Thyroid gland (tissue), 4 donors: ENCODE measurements around the gene TSPAN9. TPM values are rescaled to one million over a fixed set of nuclear protein-coding genes. Genes with fewer than 3 reads are reported as not detected.

Experiments
- DNase-seq, 2 donors: peaks; one replicate each; pipeline ENCODE4 v3.0.0-alpha.2; 2019
- H3K27ac ChIP-seq, 3 donors: fragments of 200-600 bp; sonication (generic); 1 replicate in 2 of 3; 2 replicates in 1 of 3; pipeline ENCODE4 v1.5.1; 2016 to 2019; ENCODE audit warnings: mild to moderate bottlenecking in 1 of 3, moderate library complexity in 1 of 3
- H3K27me3 ChIP-seq: fragments of 200-600 bp; sonication (generic); one replicate; pipeline ENCODE4 v1.5.1; 2019
- H3K36me3 ChIP-seq, 2 donors: fragments of 200-600 bp; sonication (generic); one replicate each; pipeline ENCODE4 v1.5.1; 2016 to 2019
- H3K4me1 ChIP-seq, 2 donors: fragments of 200-600 bp; sonication (generic); one replicate each; pipeline ENCODE4 v1.5.1; 2017 to 2019
- H3K4me3 ChIP-seq, 3 donors: fragments of 200-600 bp; sonication (generic); replicated peaks in 1 of 3; 1 replicate in 2 of 3; 2 replicates in 1 of 3; pipeline ENCODE4 v1.5.1; 2016; ENCODE audit warnings: mild to moderate bottlenecking in 1 of 3
- H3K9me3 ChIP-seq: fragments of 200-600 bp; sonication (generic); one replicate; pipeline ENCODE4 v1.5.1; 2017
- CTCF ChIP-seq, 6 experiments: fragments of 200-600 bp in 3 of 6; fragments of 450-650 bp in 3 of 6; sonication (generic) in 3 of 6; IDR thresholded peaks; one replicate each; pipeline ENCODE4 v1.5.1; 2016 to 2019; ENCODE audit warnings: antibody characterized with exemption in 6 of 6, mild to moderate bottlenecking in 2 of 6, inconsistent platforms in 1 of 6, moderate library complexity in 1 of 6
- POLR2A ChIP-seq, 2 donors: fragments of 450-650 bp; IDR thresholded peaks; one replicate each; pipeline ENCODE4 v1.6.1; 2017; ENCODE audit warnings: antibody characterized with exemption in 2 of 2, mild to moderate bottlenecking in 2 of 2, moderate library complexity in 1 of 2
- WGBS, 2 donors: methylation state at CpG; one replicate each; pipeline ENCODE4 v1.1.5; 2017; 5-methylcytosine and 5-hydroxymethylcytosine counted together
- intact Hi-C: fragments of 100-400 bp; cut with DNase I; formaldehyde crosslinking; loops from one replicate; pipeline ENCODE4 v1.15.1; 2023
- total RNA-seq, 4 donors: library from RNA; depleted of rRNA; stranded (reverse); fragments of >200 nt; gene quantifications; one replicate each; pipeline ENCODE4 v1.2.3, GENCODE V29; 2016

The TSPAN9 gene
- total RNA-seq, 4 donors from 2014 or later, result 26.9 to 47.5 (median 33.2) TPM

- TF ChIP-seq CTCF (IDR thresholded peaks at IDR 0.05), result no peak
- no peak for TF ChIP-seq POLR2A (IDR thresholded peaks at IDR 0.05)
- no peaks in the 10 kb centered on the region for H3K9me3 ChIP-seq
- intact Hi-C loops, result no loop called here
- WGBS, 2 donors, result 78 to 82% methylated on average over 13 to 18 of the region's 19 CpGs
- H3K4me3 ChIP-seq, result no peak overlapping the region
- no peak overlapping the region for H3K27ac ChIP-seq
- no peaks in the 10 kb centered on the region for H3K36me3 ChIP-seq
- no peak for DNase-seq
- peaks cover under 1% of the 10 kb centered on the region in 2 donors for H3K4me1 ChIP-seq
- no peaks in the 10 kb centered on the region for H3K27me3 ChIP-seq
These were observed 147.3 kb downstream of the TSPAN9 start for GRCh38 chr12:3224530-3224903.

- Histone ChIP-seq H3K36me3 (no peaks in the 10 kb centered on the region), H3K4me1 (no peaks in the 10 kb centered on the region), H3K27me3 (no peaks in the 10 kb centered on the region), H3K9me3 (no peaks in the 10 kb centered on the region), H3K4me3 (no peak overlapping the region), H3K27ac (no peak overlapping the region)
- DNase-seq, result no peak
- 81 to 86% methylated on average over 18 to 20 of the region's 20 CpGs for WGBS, 2 donors
- no peak for TF ChIP-seq CTCF (IDR thresholded peaks at IDR 0.05)
- no peak for TF ChIP-seq POLR2A (IDR thresholded peaks at IDR 0.05)
- intact Hi-C loops, result no loop called here
These were observed 148.1 kb downstream of the TSPAN9 start for GRCh38 chr12:3225154-3225795.

GRCh38 chr12:3225796-3226180 is 148.6 kb downstream of the TSPAN9 start:
- Histone ChIP-seq H3K27ac (no peak overlapping the region), H3K4me3 (no peak overlapping the region), H3K36me3 (no peaks in the 10 kb centered on the region), H3K4me1 (no peaks in the 10 kb centered on the region), H3K27me3 (no peaks in the 10 kb centered on the region), H3K9me3 (no peaks in the 10 kb centered on the region)
- WGBS, 2 donors, result 80 to 89% methylated on average over 3 of the region's 3 CpGs
- no peak for DNase-seq
- intact Hi-C loops, result no loop called here
- no peak for TF ChIP-seq POLR2A (IDR thresholded peaks at IDR 0.05)
- no peak for TF ChIP-seq CTCF (IDR thresholded peaks at IDR 0.05)

- no peak overlapping the region for H3K4me3 ChIP-seq
- no peak for DNase-seq
- no peak overlapping the region for H3K27ac ChIP-seq
- H3K9me3 ChIP-seq, result no peaks in the 10 kb centered on the region
- WGBS, 2 donors, result 91 to 94% methylated on average over 3 of the region's 3 CpGs
- H3K4me1 ChIP-seq, result no peaks in the 10 kb centered on the region
- intact Hi-C loops, result no loop called here
- no peaks in the 10 kb centered on the region for H3K36me3 ChIP-seq
- TF ChIP-seq POLR2A (IDR thresholded peaks at IDR 0.05) (no peak), CTCF (IDR thresholded peaks at IDR 0.05) (no peak)
- H3K27me3 ChIP-seq, result no peaks in the 10 kb centered on the region
These were observed 149.1 kb downstream of the TSPAN9 start for GRCh38 chr12:3226264-3226663.

GRCh38 chr12:3227076-3227975 is 150.1 kb downstream of the TSPAN9 start:
- no peak for DNase-seq
- Histone ChIP-seq H3K4me1 (no peaks in the 10 kb centered on the region), H3K27me3 (no peaks in the 10 kb centered on the region), H3K27ac (no peak overlapping the region), H3K9me3 (no peaks in the 10 kb centered on the region), H3K36me3 (no peaks in the 10 kb centered on the region), H3K4me3 (no peak overlapping the region)
- 83 to 90% methylated on average over 16 to 17 of the region's 17 CpGs for WGBS, 2 donors
- intact Hi-C loops, result no loop called here
- no peak for TF ChIP-seq CTCF (IDR thresholded peaks at IDR 0.05)
- no peak for TF ChIP-seq POLR2A (IDR thresholded peaks at IDR 0.05)
